GM13976 (cell line): ENCODE measurements around the gene DOK7.

Experiments used
- DNase-seq: peaks from one replicate; pipeline ENCODE4 v3.0.0; 2012; ENCODE audit warnings: low spot score
- in situ Hi-C: fragments of 300-500 bp; cut with MboI; formaldehyde crosslinking; loops from one replicate; pipeline ENCODE4 v1.12.0; 2022; ENCODE audit warnings: low sequenced_read_pairs, mixed read lengths, inconsistent platforms; ENCODE audit not compliant: unreplicated experiment
- TF ChIP-seq, protein P1 (sequence below): IDR thresholded peaks from 2 replicates; pipeline ENCODE4 v1.5.1; 2012; ENCODE audit warnings: borderline replicate concordance, mild to moderate bottlenecking; ENCODE audit not compliant: insufficient read depth; ENCODE audit errors: extremely low read depth, missing control alignments, control extremely low read depth

Gene DOK7

DNA sequence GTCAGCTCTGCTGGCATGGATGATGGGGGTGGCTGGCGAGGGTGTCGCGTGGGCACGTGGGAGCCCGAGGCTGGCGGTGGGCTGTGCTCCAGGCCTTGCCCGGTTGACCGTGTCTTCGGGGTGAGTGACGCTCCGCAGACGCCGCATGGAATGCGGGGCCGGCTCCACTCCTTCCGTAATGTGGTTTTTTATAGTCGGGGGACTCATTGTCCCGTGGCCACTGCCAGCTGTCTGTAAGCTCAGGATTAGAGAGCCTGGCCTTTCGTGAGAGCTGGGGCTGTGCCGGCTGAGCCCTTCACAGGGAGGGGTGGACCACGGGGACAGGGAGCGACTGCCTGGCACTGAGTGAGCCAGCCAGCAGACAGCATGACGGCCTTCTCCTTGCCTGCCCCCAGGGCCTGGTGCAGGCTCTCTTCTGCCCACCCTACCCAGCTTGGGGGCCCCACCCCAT is 20.4 kb downstream of the DOK7 start:
- DNase-seq, result no peak
- in situ Hi-C loops, result no loop called here
- TF ChIP-seq, protein P1, sequence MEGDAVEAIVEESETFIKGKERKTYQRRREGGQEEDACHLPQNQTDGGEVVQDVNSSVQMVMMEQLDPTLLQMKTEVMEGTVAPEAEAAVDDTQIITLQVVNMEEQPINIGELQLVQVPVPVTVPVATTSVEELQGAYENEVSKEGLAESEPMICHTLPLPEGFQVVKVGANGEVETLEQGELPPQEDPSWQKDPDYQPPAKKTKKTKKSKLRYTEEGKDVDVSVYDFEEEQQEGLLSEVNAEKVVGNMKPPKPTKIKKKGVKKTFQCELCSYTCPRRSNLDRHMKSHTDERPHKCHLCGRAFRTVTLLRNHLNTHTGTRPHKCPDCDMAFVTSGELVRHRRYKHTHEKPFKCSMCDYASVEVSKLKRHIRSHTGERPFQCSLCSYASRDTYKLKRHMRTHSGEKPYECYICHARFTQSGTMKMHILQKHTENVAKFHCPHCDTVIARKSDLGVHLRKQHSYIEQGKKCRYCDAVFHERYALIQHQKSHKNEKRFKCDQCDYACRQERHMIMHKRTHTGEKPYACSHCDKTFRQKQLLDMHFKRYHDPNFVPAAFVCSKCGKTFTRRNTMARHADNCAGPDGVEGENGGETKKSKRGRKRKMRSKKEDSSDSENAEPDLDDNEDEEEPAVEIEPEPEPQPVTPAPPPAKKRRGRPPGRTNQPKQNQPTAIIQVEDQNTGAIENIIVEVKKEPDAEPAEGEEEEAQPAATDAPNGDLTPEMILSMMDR, result no peak

DNA sequence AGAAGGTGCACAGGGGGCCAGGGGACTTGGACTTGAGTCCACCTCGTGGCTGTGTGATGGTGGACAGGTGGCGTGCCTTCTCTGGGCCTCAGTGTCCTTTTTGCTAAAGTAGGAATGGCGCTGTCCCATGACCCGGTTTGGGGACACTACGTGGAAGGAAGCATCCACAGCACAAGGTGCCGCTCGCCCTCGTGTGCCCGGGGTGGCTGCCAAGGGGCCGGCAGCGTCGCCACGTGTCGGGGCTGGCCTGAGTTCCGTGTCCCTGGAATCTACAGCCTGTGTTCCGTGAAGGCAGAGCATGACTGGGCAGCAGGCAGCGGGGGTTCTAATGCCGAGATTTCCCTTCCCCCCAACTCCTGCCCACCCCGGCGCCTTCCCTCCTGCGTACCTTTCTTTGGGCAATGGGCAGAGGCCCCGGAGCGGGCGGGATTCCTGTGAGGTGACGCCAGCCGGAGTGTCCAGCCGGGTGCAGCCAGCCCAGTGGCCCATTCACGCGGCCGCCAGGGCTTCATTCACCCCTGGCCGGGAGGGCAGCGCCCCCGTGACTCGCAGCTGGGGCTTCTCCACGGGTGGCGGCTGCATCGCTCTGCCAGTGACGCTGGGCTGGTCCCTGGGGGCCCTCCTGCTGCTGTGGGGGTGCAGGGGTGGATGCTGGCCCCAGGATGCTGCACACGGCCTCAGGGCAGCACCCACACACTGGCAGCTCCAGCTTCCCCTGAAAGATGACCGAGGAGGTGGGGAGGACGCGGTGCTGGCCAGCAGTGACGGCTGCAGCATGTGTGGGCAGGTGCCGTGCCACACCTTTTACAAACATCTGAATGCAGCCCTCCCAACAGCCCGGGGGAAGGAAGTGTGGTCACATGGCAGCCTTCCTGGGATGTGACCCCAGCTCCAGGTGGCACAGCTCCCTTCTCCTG is 21.2 kb downstream of the DOK7 start:
- no peak for DNase-seq
- TF ChIP-seq, protein P1, result no peak
- in situ Hi-C loops, result no loop called here

DNA sequence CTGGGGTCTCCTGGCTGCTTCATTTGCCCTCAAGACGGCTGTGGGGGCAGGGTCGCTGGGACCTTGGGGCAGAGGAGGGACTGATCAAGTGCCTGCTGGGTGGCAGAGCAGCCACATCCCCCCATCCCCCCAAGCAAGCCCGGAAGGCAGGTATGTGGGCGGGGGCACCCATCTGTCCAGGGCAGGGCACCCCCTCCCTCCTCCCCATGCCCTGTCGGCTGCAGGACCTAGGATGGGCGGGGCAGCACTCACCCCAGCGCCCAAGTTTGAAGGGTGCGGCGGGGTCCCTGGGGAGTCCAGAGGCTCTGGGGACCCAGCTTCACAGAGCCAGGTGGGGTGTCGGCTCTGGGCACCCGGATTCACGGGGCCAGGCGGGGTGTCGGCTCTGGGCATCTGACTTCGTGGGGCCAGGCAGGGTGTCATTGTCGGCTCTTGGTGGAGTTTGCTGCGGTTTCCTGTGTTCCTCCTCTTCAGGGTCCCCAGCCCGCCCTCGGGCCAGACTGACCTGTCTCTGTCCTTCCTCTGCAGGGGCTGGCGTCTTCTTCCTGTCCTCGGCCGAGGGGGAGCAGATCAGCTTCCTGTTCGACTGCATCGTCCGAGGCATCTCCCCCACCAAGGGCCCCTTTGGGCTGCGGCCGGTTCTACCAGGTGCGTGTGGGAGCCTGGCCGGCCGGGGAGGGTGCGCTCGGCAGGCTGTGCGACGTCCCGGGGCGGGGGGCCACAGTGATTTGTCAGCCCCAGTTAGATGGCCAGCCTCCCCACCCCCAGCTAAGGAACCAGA is 22.1 kb downstream of the DOK7 start:
- DNase-seq, result peak; percentile 71
- in situ Hi-C loops, result no loop called here

DNA sequence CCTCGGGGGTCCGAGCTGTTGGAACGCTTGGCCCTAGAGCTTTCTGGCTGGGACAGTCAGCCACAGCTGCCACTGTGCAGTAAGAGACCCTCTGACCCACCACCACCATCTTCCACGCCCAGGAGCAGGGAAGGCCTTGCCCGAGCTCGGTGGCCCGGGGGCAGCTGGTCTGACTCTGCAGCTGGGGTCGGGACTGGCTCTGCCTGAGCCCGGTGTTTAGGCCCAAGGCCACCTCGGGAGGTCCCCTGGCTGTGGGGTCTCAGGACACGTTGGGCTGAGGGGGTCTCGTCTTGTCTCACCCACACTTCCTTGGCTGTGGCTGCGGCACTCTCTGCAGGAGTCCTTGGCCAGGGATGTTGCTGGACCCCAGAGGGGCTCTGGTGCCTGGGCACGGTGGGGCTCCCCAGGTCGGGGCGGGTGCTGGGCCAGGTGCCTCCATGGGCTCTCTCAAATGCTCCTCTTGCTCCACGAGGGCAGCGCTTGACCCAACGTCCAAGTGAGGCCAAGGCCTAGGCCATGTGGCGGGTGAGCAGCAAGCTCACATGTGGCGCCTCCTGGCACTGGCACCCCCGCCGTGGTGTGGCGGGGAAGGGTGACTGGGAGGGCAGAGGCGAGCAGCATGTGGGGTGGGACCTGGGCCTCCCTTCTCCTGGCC is 22.9 kb downstream of the DOK7 start:
- in situ Hi-C loops, result no loop called here
- DNase-seq, result no peak
- TF ChIP-seq, protein P1, result no peak

More for the DNA sequence above, 22.1 kb downstream of the DOK7 start:
- TF ChIP-seq, protein P1, result no peak

DNA sequence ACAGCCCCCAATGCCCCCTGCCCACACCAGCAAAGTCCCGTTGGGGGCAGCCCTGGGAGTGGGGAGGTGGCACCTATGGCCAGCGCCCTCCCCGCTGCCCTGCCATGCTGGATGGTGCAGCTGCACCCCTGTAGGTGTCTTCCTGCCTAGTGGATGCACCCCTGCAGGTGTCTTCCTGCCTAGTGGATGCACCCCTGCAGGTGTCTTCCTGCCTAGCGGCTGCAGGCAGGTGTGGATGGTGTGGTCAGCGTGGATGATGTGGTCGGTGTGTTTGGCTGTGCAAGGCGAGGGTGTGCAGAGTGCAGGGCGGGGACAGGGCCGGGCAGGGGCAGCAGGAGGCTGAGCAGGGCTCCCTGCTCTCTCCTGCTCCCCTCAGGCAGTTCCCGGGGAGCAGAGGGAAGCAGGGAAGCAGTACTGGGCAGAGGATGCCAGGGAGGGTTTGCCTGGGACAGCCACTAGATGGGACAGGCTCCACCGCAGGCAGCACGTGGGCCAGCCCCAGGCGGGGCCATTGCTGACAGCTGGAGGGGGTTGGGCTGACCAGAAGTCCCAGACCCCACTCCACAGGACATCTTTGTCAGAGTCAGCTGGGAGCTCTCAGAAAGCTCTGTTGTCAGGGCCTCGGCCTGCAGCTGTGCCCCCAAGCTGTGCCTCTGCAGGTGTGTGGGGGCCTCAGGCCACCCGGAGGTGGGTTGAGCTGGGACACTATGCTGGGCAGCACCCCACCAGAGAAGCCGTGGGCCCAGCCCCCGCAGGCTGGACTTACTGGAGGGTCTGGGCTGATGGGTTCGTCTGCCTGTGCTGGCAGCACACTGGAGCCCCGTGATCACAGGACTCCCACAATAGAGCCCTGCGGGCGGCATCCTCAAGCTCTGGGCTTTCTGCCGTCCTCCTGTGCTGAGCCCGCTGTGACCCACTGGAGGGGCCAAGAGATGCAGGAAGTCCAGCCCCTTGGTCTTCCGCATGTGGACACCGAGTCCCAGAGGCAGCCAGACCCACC is 23.7 kb downstream of the DOK7 start:
- no peak for DNase-seq
- TF ChIP-seq, protein P1, result no peak
- in situ Hi-C loops, result no loop called here
